Cerebellar nuclear complex (tissue), 1 donor: ENCODE measurements around the gene GFPT1.

ENCODE experiments used
- DNase-seq, 2 experiments: peaks; one replicate each; lab custom pipeline; 2025; lab: John Stamatoyannopoulos, UW

Gene GFPT1

DNA sequence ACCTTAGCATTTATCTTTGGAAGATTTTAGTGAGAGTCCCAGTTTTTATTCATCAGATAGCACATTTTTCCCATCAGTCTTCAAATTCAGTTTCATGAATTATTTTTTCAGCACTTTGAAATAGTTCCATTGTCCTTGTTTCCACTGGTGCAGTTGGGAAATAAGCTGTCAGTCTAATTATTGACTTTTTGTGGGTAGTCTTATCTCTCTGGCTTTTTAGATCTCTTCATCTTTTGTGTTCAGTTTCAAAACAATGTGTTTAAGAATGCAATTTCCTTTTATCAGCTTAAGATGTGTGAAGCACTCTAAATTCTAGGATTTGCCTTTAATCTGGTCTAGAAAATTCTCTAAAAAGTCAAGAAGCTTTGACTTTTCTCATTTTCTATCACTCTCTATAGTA lies 70.5 kb downstream of the GFPT1 start:
- no peak for DNase-seq

DNA sequence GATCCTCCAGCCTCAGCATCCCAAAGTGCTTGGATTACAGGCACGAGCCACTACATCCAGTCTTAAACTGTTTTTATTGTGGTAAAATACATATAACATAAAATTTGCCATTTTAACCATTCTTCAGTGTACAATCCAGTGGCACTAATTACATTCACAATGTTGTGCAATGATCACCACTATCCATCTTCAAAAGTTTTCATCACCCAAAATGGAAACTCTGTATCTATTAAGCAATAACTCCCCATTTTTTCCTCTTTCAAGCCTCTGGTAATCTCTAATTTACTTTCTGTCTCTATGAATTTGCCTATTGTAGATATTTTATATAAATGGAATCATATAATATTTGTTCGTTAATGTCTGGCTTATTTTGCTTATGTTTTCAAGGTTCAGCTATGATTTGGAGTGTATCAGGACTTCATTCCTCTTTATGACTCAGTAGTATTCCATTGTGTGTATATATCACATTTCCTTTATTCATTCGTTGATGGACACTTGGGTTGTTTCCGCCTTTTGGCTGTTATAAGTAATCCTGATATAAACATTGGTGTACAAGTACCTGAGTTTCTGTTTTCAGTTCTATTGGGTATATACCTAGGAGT lies 71.8 kb downstream of the GFPT1 start:
- no peak for DNase-seq

DNA sequence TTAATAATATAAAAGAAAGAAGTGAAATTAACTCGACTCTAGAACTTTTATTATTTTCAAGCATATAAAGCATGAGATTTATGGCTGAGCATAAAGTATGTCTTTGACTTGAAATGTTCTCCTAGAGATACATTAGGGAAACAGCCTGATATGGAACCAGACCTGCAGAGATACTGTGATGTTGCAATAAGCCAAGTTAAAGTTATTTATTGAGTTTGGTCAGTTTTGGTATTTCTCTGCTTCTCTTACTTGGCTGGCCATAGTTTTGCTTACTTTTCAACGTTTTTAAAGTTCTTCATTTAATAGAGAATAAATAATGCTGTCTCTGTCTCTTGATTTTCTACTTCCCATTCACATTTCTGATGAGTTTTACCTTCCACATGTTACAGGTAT lies 76.0 kb downstream of the GFPT1 start:
- DNase-seq, result no peak

GRCh38 chr2:69310111-69311023 lies 76.7 kb downstream of the GFPT1 start:
- DNase-seq, result no peak

- DNase-seq, result no peak
Observed at GRCh38 chr2:69309351-69310110, 77.5 kb downstream of the GFPT1 start.

DNA sequence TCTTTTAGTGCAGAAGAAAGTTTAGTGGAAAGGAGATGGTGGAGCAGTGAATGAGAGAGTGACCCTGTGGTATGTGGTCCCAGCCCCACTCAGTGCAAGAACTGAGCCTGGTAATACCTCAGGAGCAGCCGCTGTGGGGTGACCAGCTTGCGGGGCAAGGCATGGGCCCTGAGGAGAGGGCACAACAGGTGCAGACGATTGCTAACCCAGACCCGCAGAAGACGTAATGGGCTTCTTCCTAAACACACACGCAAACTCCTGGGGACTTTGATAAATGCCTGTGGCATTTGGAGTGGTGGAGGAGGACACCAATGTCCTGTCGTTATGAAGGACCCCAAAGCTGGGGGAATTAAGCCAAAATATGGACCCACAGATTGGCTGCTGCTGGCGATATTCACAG lies 78.7 kb downstream of the GFPT1 start:
- DNase-seq, result no peak

- DNase-seq, result no peak
Observed at GRCh38 chr2:69307579-69308064, 79.4 kb downstream of the GFPT1 start.

DNA sequence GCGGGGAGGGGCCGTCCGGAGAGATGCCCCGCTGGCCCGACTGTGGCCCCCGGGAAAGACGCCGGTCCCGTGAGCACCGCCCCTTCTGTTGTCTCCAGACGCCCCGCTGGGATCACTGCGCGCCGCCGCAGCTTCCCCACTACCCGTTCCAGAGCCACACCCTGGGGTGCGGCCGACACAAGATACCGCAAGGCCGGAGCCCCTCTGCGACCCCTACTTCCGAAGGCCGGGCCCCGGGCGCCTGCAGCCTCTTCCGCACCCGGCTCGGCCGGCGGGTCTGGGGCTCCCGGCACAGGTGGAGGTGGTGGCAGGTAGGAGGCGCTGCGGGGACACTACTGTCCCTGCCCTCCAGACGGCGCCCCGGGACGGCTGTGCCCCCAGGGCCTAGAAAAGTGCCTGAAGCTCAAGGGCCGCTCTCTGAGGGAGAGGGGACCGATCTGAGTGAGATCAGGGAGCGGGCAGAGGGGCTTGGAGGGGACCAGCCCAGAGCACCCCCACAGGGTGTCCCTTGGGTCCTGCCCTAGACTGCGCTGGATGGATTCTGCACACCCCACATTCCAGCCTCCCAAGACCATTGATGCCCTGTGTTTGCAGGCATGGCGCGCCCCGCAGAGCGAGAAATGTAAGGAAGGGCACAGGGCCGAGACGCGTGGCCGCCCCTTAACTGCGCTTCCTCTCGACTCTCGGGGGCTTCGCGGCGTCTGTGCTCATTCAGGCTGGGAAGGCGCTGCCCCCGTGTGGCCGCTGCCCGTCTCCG lies 80.0 kb downstream of the GFPT1 start:
- no peak for DNase-seq

DNA sequence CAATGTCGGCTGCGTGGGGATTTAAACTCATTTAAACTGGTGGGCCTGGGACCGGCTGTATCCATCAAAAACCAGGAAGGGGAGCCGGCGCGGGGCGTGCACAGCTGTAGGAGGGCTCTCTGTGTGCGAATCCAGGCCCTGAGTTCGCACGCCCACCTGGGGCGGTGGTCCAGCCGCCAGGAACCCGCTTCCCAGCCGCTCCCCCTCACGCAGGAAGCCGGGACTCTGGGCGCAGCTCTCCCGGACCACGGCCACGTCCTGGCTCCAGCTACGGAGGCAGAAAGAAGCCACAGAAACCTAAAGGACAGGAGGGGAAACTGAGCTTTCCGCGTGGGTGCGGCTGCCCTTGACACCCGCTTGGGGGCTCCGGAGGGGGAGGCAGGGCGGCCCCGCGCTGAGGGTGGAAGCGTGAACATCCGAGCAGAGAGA lies 80.6 kb downstream of the GFPT1 start:
- DNase-seq, result no peak

GRCh38 chr2:69305712-69306392 lies 81.2 kb downstream of the GFPT1 start:
- DNase-seq, result no peak

DNA sequence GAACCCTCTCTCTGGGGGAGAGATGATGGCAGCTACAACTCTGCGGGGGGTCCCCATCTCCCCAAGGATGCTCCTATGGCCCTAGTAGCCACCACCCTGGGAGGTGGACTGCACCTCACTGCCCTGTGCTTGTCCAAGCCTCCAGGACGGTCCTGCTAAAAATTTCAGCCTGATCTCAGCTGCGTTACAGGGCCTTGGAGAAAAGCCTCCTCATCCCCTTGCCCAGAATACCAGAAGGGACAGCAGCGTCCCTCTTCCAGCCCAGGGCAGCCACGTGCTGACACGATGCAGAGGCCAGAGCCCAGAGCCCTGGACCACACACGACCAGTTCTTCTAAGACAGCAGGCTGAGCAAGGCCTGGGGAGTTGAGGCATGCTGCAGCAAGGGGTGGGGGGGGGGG lies 81.9 kb downstream of the GFPT1 start:
- no peak for DNase-seq

GRCh38 chr2:69304656-69305055 lies 82.4 kb downstream of the GFPT1 start:
- DNase-seq, result no peak

DNA sequence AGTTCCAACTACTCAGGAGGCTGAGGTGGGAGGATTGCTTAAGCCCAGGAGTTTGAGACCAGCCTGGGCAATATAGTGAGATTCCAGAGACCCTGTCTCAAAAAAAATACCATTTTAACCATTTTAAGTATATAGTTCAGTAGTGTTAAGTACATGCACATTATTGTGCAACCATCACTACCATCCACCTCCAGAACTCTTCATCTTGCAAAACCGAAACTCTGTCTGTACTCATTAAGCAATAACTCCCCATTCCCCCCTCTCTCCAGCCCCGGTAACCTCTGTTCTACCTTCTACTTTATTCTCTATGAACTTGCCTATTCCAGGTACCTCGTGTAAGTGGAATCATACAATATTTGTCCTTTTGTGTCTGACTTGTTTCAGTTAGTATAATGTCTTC lies 86.4 kb downstream of the GFPT1 start:
- DNase-seq, result no peak

GRCh38 chr2:69299772-69300516 lies 87.1 kb downstream of the GFPT1 start:
- DNase-seq, result no peak

GRCh38 chr2:69298862-69299261 lies 88.2 kb downstream of the GFPT1 start:
- no peak for DNase-seq

- no peak for DNase-seq
Observed at GRCh38 chr2:69298261-69298660, 88.8 kb downstream of the GFPT1 start.

GRCh38 chr2:69297216-69297615 lies 89.8 kb downstream of the GFPT1 start:
- no peak for DNase-seq

- DNase-seq, result no peak
Observed at GRCh38 chr2:69296421-69296820, 90.6 kb downstream of the GFPT1 start.

DNA sequence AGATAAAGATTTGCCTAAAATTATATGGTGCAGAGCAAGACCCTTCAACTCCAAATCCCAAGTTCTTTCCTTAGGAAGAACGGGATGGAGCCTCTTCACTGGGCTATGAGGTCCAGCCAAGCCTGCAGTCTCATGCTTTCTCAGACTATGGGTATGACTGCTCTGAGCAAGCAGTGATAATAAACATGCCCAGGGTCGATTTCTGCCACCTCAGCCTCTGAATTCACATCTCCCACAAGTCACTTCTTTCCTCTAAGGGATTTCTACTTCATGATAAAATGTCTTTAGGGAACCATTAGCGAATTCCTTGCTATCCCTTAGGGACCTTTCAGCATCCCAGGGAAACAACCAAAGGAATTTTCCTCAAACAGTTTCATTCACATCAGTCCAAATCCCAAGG lies 94.8 kb downstream of the GFPT1 start:
- no peak for DNase-seq

DNA sequence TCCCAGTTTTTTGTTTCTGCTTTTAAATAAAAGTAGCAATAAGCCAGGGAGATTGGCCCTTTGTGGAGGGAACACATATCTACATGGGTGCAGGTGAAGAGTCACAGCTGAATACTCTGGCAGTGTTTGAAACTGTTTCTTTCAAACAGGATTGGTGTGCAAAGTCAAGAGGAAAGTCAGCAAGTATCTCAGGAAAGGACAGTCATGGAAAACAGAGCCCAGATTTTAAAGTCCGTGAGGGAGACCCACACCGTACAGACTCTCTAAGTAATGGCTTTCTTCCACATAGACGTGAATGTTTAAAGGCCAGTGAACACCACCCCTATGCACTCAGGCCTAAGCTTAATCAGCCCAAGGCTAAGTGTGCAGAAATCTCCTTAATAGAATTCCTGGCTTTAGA lies 95.3 kb downstream of the GFPT1 start:
- DNase-seq, result no peak
